Middle frontal gyrus (tissue), 1 donor: Measurements from ENCODE around the gene DNPEP.
"Not testable (repeated sequence)": the region's sequence is repeated elsewhere in the genome, so short reads cannot be mapped to it uniquely, and the experiment has no call there.

Experiments used
- DNase-seq: peaks from one replicate; pipeline ENCODE4 v3.0.0-alpha.2; 2015; ENCODE audit warnings: low spot score; ENCODE audit errors: extremely low spot score

Gene DNPEP

DNA sequence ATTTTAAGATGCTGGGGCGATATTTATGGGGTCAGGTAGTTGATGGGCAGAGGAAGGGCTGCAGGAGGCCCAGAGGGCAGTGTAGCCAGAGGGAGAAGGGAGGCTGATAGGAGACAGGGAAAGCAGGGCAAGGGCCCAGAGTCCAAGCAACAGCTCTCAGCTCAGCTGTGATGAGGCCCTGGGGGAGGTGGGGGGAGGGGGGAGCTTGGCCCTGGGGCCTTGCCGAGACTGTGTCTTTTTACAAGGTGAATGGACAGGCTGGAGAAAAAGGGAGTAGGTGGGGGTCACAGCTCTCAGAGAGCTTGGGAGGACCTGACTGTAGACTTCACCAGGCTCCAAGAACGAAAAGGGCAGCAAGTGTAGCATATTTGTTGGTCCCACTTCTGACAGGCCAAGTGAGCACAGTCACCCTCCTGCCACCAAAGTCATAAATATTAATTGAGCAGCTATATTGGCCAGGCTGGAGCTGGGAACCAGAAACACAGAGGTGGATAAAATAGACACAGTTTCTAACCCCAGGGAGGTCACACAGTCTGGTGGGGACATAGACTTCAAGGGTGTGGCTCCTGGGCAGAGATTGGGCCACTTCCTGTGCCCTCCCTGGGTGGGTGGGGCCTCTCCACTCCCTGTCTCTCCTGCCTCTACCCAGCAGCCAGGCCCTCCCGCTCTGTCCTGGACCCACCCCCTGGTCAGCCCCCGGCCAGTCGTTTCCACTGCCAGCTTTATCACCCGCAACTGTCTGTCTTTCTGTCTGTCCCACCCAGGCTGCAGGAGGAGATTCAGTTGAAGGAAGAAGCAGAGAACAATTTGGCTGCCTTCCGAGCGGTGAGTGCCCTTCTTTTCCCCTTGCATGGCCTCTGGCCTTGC is 31.9 kb upstream of the DNPEP start:
- DNase-seq, result no peak

DNA sequence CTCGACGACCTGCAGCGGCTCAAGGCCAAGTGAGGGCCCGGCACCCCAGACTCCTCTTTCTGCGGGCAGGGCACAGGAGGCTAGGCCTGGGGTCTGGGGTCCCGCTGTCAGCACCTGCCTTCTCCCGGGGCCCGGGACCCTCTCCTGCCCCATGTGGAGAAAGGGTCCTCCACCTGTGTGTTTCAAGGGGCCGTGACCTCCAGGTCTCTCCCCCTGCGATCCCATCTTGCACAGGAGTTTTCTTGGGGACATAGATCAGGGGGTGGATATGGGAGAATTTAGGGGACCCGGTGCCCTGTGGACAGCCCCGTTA is 31.3 kb upstream of the DNPEP start:
- no peak for DNase-seq

DNA sequence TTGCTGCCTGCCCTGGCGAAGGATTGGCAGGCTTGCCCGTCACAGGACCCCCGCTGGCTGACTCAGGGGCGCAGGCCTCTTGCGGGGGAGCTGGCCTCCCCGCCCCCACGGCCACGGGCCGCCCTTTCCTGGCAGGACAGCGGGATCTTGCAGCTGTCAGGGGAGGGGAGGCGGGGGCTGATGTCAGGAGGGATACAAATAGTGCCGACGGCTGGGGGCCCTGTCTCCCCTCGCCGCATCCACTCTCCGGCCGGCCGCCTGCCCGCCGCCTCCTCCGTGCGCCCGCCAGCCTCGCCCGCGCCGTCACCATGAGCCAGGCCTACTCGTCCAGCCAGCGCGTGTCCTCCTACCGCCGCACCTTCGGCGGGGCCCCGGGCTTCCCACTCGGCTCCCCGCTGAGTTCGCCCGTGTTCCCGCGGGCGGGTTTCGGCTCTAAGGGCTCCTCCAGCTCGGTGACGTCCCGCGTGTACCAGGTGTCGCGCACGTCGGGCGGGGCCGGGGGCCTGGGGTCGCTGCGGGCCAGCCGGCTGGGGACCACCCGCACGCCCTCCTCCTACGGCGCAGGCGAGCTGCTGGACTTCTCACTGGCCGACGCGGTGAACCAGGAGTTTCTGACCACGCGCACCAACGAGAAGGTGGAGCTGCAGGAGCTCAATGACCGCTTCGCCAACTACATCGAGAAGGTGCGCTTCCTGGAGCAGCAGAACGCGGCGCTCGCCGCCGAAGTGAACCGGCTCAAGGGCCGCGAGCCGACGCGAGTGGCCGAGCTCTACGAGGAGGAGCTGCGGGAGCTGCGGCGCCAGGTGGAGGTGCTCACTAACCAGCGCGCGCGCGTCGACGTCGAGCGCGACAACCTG is 30.7 kb upstream of the DNPEP start, which contains the start of gene DES:
TSS of gene DES (plus strand) at position 223 of the 857 bp plus-strand sequence. CDS start at position 309, 86 bp downstream.
- no peak for DNase-seq

DNA sequence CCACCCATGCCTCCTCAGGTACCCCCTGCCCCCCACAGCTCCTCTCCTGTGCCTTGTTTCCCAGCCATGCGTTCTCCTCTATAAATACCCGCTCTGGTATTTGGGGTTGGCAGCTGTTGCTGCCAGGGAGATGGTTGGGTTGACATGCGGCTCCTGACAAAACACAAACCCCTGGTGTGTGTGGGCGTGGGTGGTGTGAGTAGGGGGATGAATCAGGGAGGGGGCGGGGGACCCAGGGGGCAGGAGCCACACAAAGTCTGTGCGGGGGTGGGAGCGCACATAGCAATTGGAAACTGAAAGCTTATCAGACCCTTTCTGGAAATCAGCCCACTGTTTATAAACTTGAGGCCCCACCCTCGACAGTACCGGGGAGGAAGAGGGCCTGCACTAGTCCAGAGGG is 29.7 kb upstream of the DNPEP start:
- DNase-seq, result no peak

DNA sequence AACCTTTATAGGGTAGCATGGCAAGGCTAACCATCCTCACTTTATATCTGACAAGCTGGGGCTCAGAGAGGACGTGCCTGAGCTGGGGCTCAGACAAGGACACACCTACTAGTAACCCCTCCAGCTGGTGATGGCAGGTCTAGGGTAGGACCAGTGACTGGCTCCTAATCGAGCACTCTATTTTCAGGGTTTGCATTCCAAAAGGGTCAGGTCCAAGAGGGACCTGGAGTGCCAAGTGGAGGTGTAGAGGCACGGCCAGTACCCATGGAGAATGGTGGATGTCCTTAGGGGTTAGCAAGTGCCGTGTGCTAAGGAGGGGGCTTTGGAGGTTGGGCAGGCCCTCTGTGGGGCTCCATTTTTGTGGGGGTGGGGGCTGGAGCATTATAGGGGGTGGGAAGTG is 29.2 kb upstream of the DNPEP start:
- DNase-seq, result no peak

DNA sequence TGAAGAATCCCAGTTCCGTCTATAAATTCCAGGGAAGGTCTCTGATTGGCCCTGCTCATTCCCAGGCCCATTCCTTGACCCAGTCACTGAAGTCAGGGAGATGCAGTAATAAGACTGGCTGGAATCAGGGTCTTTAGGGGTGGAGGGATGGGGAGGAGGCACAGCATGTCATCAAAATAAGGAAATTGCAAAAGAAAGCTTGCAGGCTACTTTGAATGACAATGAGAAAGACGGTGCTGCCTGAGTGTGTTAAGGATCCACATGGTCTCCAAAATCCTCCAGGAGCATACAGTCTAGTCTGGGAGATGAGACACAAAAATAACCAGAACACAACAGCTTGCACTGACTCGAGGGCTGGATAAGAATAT is 28.5 kb upstream of the DNPEP start:
- DNase-seq, result peak; percentile 21

DNA sequence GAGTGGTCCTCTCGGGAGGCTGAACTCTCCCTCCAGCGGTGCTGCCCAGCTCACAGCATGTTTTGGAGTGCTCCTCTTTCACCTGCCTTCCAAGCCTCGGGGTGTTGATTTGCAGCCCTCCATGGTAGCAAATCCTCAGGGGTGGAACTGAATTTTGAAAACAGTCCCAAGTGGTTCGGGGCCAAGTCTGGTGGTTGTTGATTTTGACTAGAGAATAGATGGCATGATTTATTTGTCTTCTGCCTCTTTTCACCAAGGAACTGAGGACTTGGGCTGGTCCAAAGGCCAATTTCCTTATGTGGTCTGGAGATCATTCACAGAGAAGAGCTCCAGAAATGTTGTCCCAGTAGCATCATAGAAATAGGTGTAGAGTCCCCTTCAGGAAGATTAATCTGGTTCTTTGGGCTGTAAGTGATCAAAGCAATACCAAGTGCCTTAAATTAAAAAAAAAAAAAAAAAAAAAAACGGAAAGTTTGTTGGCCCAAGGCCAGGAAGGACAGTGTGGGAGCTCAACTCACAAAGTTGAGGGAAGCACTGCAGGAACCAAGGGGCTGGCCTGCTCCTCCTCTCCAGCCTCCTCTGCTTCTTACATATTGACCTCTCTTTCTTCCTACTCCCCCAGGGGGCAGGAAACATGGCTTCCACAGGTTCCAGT is 28.0 kb upstream of the DNPEP start:
- no peak for DNase-seq

DNA sequence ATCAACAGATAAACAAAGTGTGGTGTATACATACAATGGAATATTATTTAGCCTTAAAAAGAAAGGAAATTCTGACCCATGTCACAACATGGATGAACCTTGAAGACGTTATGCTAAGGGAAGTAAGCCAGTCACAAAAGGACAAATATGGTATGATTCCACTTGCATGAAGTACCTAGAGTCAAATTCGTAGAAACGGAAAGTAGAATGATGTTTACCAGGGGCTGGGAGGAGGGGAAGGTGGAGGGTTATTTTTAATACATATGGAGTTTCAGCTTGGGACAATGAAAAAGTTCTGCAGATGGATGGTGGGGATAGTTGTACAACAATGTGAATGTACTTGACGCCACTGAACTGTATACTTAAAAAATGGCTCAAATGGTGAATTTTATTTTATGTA is 27.1 kb upstream of the DNPEP start:
- no peak for DNase-seq

DNA sequence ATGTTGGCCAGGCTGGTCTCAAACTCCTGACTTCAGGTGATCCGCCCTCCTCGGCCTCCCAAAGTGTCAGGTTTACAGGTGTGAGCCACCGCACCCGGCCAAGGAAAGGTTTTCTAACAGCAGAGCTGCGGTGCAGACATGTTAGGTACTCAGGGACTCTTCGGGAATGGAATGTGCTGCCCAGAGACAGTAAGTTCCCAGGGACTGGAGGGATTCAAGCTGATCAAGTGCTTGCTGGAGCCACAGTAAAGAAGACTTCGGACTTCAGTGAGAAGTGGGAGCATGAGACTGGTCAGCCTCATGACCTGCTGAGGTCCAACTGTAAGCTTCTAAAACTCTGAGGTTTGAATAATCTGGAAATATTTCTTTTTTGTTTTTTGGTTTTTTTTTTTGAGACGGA is 22.7 kb upstream of the DNPEP start:
- no peak for DNase-seq

DNA sequence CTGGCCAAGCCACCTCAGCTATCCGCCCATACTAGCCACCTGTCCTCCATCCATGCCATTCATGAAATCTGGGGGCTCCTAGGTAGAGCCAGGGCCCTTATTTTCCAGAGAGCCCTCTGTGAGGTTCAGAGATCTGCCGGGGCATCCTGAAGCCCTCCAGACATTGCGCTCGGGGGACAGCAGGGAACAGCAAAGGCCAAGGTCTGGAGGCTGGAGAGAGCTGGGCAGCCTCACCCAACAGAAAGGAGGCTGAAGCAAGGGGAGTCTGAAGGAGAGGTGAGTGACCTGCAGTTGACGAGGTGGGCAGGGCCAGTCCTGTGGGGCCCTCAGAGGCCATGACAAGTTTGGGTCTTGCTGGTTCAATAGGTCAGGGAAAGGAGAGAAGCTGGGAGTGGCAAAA is 21.9 kb upstream of the DNPEP start:
- no peak for DNase-seq

DNA sequence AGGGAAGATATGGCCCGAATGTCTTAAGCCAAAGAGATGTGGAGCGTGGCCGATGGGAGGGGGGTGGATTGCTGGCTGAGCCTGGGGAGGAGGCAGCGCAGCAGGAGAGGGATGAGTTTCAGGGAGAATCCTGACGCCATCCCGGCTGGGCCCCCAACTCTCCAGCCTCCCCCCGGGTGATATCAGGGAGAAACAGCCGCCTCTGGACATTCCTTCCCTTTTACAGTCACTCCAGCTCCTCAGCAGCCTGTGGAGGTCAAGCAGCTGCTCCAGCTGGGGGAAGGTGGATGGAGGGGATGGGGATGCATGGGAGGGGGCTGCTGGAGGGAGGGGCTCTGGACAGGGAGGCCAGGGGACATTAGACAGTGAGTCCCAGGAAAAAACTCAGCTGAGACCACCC is 20.9 kb upstream of the DNPEP start:
- no peak for DNase-seq

DNA sequence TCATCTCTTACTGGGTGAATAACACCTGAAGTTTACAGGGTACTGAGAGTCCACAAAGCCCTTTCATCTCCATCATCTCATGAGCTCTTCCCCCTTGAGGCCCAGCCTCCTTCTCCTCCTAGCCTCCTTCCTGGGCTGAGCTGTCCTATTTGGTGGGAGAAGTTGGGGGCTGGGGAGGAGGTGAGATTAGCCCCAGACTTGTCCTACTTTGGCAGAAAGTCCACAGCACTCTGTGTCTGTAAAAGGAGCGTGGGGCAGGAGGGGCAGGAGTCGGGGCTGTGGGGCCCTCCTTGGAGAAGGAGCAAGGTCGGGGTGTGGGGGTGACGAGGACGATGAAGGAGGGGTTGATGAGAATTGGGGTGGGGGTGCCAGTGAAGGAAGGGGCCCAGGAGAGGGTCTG is 20.5 kb upstream of the DNPEP start:
- DNase-seq, result no peak

DNA sequence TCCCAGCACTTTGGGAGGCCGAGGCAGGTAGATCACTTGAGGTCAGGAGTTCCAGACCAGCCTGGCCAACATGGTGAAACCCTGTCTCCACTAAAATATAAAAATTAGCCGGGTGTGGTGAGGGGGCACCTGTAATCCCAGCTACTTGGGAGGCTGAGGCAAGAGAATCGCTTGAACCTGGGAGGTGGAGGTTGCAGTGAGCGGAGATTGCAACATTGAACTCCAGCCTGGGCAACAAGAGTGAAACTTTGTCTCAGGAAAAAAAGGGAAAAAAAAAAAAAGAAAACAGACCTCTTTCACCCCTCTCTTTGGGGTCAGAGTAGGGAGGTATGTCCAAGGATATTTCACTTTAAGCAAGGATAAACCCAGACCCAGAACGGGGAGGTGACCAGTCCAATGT is 19.6 kb upstream of the DNPEP start:
- DNase-seq, result not testable (repeated sequence)

DNA sequence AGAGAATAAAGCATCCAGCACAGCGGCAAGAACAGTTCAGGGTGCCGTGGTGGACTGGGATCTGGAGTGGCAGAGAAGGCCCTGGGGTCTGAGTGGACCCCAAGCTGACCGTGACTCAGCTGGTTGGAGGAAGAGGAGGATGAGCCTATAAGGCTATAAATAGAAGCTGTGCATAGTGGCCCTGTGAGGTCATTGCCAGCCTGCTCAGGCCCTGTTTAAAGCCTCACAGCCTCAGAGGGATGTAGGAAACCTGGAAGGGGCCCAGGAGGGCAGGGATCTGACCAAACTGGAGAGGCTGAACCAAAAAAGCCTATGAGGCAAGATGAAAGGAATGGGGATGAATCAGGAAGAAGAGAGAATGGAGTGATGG is 19.1 kb upstream of the DNPEP start:
- DNase-seq, result no peak

DNA sequence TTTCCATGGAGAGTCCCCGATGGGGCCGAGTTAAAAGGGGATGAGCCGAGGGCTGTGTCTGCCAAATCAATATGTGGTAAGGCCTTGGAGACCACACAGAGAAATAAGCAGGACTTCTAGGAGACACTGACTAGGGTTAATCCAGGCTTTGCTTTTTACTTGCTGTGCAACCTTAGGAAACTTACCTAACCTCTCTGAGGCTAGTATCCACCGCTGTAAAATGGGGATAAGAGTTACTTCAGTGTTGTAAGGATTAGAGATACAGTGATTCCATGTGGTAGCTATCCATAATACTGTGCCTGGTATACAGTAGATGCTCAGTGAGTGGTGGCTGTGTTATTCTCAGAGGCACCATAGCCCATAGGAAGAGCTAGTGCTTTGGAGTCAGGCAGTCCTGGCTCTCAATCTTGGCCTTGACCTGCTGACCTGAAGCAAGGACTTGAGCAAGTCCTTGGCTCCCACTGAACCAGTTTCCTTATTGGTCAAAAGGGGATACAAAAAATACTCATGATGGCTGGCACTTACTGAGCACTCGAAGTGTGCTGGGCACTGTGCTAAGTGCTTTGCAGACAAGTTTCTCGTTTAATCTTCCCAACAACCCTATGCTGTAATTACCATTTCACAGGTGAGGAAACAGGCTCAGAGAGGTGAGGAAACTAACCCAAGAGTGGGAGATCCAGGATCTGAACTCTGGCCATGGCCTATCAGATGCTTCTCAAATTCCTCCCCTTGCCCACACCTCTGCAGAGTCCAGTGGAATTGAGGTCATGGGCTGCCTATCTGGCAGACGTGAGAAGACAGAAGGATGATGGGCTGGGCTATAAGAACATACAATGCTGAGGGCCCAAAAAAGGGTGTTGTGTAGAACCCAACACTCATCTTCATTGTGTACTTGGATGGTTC is 18.5 kb upstream of the DNPEP start:
- no peak for DNase-seq

DNA sequence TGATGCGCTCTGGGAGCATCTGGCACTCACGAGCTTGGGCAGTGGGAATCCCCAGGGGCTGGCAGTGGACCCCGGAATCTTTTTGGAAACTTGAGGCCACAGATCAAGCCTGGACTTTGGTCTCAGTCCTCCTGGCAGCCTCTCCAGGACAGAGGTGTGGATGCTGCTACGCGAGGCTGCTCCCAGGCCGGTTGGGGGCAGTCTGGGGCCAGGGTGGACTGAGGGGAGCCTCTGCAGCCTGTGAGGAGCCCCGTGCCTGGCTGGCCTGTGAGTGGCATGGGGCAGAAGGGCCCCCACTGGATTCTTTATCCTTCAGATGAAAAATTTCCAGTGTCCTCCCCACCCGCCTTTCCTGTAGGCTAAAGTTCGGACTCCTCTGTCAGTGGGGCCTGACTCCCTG is 17.7 kb upstream of the DNPEP start:
- no peak for DNase-seq

DNA sequence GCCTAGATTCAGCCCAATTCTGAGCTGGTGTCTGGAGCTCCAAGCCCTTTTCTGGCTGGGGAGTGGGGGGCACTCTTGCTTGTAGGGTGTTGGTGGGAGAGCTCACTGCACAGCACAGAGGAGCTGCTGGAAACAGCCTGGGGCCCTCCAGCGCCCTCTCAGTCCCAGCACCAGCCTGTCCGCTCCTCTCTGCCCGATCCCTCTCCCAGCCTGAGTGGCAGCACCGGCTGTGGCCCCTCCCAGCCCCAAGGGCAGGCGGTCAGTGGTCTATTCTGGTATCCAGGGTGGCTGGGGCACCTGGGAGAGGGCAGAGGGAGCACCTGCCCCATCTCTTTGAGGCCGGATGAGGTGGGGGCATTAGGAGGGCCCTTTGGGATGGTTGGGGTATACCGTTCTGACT is 17.2 kb upstream of the DNPEP start:
- no peak for DNase-seq

DNA sequence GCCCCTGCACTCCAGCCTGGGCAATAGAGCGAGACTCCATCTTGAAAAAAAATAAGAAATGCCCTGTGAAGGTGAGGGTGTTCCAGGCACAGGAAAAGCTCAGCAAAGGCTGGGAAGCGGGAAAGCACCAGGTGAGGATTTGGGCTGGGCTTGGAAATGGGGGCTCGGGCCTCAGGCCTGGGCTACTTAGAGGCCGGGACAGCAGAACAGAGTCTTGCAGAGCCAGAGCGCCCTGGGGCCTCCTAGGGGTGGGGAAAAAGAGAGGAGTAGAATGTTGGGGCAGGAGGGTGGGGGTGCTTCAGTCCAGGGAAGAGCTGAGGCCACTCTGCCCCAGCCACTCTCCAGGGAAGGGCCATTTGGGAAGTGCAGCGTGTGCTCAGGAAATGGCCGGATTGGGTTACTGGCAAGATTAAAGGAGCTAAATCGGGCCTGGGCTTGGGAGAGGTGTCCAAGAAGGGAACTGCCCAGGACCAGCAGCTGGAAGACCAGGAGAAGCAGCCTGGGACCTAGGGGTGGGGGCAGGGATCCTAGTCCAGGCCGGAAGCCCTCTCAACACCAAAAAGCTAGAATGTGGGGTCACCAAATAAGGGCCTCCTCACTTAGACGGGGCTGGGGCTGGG is 16.7 kb upstream of the DNPEP start:
- no peak for DNase-seq

DNA sequence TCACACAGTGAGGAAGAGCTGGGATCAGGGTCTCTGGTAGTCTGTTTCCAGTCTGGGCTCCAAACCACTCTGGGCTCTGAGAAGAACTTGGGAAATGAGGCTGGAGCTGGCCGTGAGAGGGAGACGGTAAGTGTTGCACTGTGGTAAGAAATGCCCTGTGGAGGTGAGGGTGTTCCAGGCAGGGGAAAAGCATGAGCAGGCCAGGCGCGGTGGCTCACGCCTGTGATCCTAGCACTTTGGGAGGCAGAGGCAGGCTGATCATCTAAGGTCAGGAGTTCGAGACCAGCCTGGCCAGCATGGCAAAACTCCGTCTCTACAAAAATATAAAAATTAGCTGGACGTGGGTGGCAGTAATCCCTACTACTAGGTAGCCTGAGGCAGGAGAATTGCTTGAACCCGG is 16.1 kb upstream of the DNPEP start:
- no peak for DNase-seq

DNA sequence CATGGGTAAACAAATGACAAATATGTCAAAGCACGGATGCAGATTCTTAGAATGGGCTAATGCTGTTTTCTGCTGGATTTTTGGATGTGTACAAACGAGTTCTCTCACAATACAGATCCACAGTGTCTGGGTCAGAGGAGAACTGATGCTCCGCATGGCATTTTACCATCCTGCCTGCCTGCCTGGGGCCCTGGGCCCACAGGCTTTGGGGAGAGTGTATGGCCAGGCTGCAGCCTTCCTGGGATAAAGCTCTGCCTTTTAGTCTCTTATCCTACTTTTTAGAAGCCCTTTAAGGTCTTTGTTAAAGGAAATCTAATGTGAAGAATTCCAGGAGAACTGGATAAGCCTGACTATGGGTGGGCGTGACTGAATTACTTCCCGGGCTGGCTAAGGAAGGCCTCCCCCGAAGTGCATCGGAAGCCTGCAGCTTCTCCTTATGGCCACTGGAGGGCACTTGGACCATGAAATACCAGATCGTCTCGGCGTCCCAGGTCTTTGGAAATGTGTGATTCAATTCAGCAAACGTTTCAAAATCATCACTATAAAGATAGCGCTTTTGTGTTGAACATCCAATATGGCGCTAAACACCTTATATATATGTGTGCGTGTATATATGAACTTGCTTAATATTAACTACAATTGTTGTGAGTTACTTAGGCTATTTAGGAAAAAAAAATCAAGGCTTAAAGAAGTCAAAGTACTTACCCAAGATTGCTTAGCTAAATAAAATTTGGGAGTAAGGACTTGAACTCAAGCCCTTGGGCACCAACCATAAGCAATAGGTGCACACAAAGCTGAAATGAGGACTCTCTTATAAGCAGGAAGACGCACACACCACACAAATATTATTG is 15.2 kb upstream of the DNPEP start:
- DNase-seq, result peak; percentile 73
